GM13977 (cell line): Measurements from ENCODE around the gene FBXO48.
A peak's percentile ranks its signal among the peaks of the same experiment; 100 is the strongest.

Source experiments
- DNase-seq: peaks from one replicate; pipeline ENCODE4 v3.0.0; 2012; ENCODE audit warnings: low spot score
- CTCF ChIP-seq: IDR thresholded peaks from 2 replicates; pipeline ENCODE4 v1.5.1; 2012; ENCODE audit warnings: mild to moderate bottlenecking, control low read depth; ENCODE audit not compliant: insufficient read depth; ENCODE audit errors: extremely low read depth, missing control alignments
- in situ Hi-C: fragments of 300-500 bp; cut with MboI; formaldehyde crosslinking; loops from one replicate; pipeline ENCODE4 v1.12.0; 2022; ENCODE audit warnings: low sequenced_read_pairs, low pct_unique_long_range_greater_than_20kb, mixed read lengths, inconsistent platforms; ENCODE audit not compliant: unreplicated experiment

Gene FBXO48, protein sequence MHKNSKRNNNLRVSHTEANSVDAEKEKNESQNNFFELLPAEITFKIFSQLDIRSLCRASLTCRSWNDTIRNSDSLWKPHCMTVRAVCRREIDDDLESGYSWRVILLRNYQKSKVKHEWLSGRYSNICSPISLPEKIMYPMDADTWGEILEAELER

GRCh38 chr2:68467077-68467960 lies at the start of gene FBXO48, which contains the start of gene APLF:
Gene FBXO48, minus strand, starts transcription at chr2:68467294. Its CDS starts 2,149 bp downstream, at chr2:68465145.
Gene APLF, plus strand, starts transcription at chr2:68467585. Its CDS starts 147 bp downstream, at chr2:68467732.
- in situ Hi-C loops = no loop called here
- TF ChIP-seq CTCF = no peak
- DNase-seq = peak; percentile 95

- no peak for DNase-seq
- in situ Hi-C loops = no loop called here
- no peak for TF ChIP-seq CTCF
Measured at GRCh38 chr2:68516051-68516955, 49.2 kb upstream of the FBXO48 start.

DNA sequence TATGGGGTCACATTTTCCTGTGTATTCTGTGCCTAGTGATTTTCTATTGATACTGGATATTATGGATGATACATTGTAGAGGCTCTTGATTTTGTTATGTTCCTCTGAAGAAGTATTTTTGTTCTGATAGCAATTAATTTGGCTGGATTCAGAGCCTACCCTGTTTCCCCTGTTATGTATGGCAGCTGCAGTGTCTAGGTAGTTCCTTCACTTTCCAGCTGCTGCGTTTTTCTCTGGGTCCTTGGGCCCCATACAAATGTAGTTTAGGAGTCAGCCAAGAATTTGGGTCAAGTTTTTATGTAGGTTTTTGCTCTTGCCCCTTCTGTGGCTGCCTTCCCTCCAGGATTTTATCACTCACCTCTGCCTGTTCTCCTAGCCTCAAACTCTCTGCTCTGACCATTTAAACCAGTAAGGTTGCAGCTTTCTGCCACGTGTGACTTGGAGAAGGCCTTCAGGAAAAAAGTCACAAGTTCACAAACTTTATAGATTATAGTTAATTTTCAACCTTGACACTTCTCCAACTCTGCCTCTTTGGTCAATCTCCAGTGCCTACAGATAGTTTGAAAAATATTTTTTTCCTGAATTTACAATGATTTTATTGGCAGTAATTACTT lies 47.3 kb upstream of the FBXO48 start:
- no peak for DNase-seq
- no peak for TF ChIP-seq CTCF
- in situ Hi-C loops = no loop called here

GRCh38 chr2:68512966-68513365 lies 45.9 kb upstream of the FBXO48 start:
- in situ Hi-C loops = no loop called here
- no peak for DNase-seq
- TF ChIP-seq CTCF = no peak

- no peak for TF ChIP-seq CTCF
- no peak for DNase-seq
Measured at GRCh38 chr2:68512326-68512725, 45.2 kb upstream of the FBXO48 start.

GRCh38 chr2:68506170-68506569 lies 39.1 kb upstream of the FBXO48 start:
- no peak for DNase-seq
- in situ Hi-C loops = no loop called here
- no peak for TF ChIP-seq CTCF

More at GRCh38 chr2:68512326-68512725, 45.2 kb upstream of the FBXO48 start:
- in situ Hi-C loops = no loop called here
